A673 (cell line): Measurements from ENCODE around the gene COL4A2.

ENCODE experiments used
- EZH2 ChIP-seq: fragments of 200-600 bp; sonication (generic); IDR thresholded peaks from 2 replicates; pipeline ENCODE4 v1.6.1; 2017; ENCODE audit warnings: borderline replicate concordance, low read depth, mild to moderate bottlenecking, mixed read lengths, antibody characterized with exemption, low read length; ENCODE audit not compliant: poor library complexity, severe bottlenecking
- TF ChIP-seq, protein P1 (sequence below): fragments of 300-800, 200-600 bp; sonication (generic); conservative IDR thresholded peaks from 2 replicates; pipeline ENCODE4 v1.5.1; 2017; ENCODE audit warnings: low read depth, mild to moderate bottlenecking, antibody characterized with exemption, low read length, moderate library complexity, mixed read lengths

DNA sequence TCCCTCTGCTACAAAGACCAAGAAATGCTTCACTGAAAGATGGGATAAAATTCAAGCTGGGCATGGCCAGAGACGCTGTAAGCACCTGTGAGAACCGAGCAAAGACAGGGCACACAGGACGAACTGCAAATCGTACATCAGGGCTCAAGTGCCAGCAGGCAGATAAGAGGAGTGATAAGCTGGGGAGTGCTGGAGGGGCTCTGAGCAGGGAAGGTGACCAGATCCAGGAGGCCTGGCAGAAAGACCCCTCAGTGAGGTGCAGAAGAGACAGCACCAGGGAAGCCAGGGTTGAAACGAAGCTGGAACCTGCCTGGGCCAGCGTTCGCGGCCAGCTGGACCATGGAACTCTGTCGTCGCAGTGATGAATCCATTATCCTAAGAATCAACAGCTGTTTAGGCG, 244.2 kb downstream of the COL4A2 start:
- TF ChIP-seq, protein P1, sequence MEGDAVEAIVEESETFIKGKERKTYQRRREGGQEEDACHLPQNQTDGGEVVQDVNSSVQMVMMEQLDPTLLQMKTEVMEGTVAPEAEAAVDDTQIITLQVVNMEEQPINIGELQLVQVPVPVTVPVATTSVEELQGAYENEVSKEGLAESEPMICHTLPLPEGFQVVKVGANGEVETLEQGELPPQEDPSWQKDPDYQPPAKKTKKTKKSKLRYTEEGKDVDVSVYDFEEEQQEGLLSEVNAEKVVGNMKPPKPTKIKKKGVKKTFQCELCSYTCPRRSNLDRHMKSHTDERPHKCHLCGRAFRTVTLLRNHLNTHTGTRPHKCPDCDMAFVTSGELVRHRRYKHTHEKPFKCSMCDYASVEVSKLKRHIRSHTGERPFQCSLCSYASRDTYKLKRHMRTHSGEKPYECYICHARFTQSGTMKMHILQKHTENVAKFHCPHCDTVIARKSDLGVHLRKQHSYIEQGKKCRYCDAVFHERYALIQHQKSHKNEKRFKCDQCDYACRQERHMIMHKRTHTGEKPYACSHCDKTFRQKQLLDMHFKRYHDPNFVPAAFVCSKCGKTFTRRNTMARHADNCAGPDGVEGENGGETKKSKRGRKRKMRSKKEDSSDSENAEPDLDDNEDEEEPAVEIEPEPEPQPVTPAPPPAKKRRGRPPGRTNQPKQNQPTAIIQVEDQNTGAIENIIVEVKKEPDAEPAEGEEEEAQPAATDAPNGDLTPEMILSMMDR = no peak
- TF ChIP-seq EZH2 = no peak
